IPS-15b (cell line): ENCODE results near the gene TMEM89.

Source experiments
- H3K27me3 ChIP-seq: one replicate; pipeline ENCODE4 v1.6.1; 2013; ENCODE audit warnings: low read length; ENCODE audit not compliant: control insufficient read depth, insufficient read depth
- H3K36me3 ChIP-seq: one replicate; pipeline ENCODE4 v1.6.1; 2013; ENCODE audit warnings: low read length; ENCODE audit not compliant: control insufficient read depth, insufficient read depth
- H3K4me1 ChIP-seq: one replicate; pipeline ENCODE4 v1.6.1; 2013; ENCODE audit warnings: mild to moderate bottlenecking, low read length; ENCODE audit not compliant: control insufficient read depth, insufficient read depth
- H3K4me3 ChIP-seq: one replicate; pipeline ENCODE4 v1.5.1; 2013; ENCODE audit warnings: low read depth, low read length
- H3K9ac ChIP-seq: one replicate; pipeline ENCODE4 v1.6.1; 2013; ENCODE audit warnings: low read depth, mild to moderate bottlenecking, low read length
- H3K9me3 ChIP-seq: one replicate; pipeline ENCODE4 v1.6.1; 2013; ENCODE audit warnings: mild to moderate bottlenecking, low read length; ENCODE audit not compliant: control insufficient read depth, insufficient read depth

The TMEM89 gene

DNA sequence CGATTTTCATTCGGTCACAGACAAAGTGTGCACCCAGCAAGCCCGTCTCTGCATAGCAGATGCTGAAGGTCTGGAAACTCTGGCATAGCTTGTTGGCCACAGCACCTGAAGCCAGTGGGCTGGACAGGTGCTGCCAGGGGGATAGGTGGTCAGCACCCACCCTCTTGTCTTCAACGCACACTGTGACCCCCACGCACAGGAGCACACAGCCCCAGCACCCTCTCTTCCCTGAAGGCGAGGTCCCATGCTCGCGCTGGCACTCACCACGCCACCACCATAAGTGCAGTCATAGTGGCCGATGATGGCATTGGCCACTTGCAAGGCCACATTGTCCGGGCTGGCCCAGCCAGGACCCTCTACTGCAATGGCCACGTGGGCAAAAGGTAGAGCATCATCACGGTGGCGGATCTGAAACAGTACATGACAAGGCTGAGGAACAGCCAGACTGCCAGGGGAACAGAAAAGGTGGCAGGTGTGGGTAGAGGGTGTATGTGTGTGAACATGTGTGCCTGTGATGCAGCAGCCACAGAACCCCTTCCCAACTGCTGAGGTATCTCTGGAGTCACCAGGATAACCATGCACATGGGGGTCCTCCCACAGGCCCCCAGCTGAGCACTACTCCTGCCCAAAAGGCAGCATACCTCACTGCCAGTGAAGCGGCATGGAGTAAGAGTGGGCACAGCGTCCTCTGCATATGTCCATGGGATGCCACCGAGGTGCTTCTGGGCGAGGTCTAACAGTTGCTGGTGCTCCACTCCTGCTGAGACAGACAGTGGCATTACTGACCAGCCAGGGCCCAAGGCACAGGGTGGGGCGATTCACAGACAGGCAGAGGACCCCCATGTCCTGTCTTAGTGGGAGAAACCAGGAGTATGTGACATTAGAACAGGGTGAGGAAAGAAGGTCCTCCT lies 20.6 kb downstream of the TMEM89 start:
- H3K4me1 ChIP-seq, result peaks cover 3% of the 10 kb centered on the region
- H3K36me3 ChIP-seq, result peaks cover 83% of the 10 kb centered on the region
- H3K4me3 ChIP-seq, result no peak overlapping the region
- H3K9ac ChIP-seq, result no peak overlapping the region
- no peaks in the 10 kb centered on the region for H3K9me3 ChIP-seq
- H3K27me3 ChIP-seq, result no peaks in the 10 kb centered on the region

GRCh38 chr3:48599509-48600285 lies 21.9 kb downstream of the TMEM89 start:
- peaks cover 70% of the 10 kb centered on the region for H3K36me3 ChIP-seq
- H3K9ac ChIP-seq, result no peak overlapping the region
- no peaks in the 10 kb centered on the region for H3K9me3 ChIP-seq
- H3K4me1 ChIP-seq, result peaks cover 4% of the 10 kb centered on the region
- H3K4me3 ChIP-seq, result no peak overlapping the region
- no peaks in the 10 kb centered on the region for H3K27me3 ChIP-seq

DNA sequence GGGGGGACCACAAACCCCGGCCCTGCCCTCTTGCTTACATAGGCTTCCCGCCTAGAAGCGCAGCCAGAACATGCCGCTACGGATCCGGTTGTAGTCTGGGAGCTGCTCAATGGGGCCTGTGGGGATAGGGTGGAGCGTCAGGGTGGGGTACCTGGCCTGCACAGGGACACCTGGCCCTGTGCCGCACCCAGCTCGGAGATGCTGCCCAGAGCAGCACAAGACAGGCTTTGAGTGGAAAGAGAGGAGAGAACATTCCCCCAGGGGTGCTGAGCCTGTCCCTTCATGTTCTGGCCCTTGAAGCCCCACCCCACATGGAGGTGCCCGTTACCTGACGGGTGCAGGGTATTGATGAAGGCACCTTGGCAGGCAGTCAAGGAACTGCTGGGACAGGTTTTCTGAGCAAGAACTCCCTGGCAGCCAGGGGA lies 22.5 kb downstream of the TMEM89 start:
- Histone ChIP-seq H3K36me3 (peaks cover 64% of the 10 kb centered on the region), H3K9ac (no peak overlapping the region), H3K9me3 (no peaks in the 10 kb centered on the region), H3K27me3 (no peaks in the 10 kb centered on the region), H3K4me1 (peaks cover 5% of the 10 kb centered on the region), H3K4me3 (no peak overlapping the region)

DNA sequence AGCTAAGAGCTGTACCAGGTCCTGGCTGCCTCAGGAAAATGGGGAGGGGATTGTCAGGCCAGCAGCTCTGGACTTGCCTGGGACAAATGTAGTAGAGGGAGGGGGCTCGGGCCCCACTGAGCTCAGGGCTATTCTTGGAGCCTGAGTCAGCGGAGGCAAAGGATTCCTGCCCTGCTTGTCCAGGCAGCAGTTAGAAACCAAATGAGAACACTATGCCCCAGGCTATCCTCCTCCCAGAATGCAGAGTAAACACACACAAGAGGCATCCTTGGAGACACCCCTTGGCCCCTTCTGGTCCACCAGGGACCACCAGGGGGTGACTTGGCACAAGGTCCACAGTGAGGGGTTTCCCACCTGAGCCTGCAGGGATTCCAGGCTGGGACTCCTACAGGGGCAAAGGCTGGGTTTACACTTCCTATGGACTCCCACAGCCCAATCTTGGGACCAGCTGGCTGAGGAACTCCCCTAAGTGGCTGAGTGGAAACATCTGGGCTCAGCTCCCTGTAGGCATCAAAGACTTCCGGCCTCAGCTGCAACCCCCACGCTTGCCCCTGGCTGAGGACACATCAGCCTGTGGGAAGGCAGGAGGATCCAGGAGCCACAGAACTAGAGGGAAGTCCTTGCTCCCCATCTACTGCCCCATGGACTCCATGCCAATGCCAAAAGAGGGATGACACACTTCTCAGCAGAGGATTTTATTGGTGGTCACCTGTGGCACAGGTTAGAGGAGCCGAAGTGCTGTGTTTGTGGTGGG lies 23.1 kb downstream of the TMEM89 start:
- H3K9ac ChIP-seq, result no peak overlapping the region
- H3K4me3 ChIP-seq, result no peak overlapping the region

DNA sequence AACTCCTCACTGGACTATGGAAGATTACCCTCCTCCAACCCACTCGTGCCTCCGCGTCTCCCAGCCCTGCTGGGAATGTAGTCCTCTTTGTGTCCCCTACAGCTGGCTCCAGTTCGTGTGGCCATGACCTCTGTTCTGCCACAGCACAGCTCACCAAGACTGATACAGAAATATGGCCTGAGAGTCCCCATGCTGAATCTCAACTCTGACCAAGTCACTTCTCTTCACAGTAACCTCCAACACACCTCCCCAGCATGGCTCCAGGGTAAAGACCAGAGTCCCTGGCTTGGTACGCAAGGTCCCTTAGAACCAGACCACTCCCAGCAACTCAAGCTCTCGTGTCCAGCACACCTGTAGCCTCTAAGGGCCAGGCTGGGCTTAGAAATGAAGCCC lies 24.2 kb downstream of the TMEM89 start:
- Histone ChIP-seq H3K4me3 (no peak overlapping the region), H3K9me3 (no peaks in the 10 kb centered on the region), H3K4me1 (peaks cover 9% of the 10 kb centered on the region), H3K9ac (no peak overlapping the region), H3K27me3 (no peaks in the 10 kb centered on the region), H3K36me3 (peaks cover 59% of the 10 kb centered on the region)

More for the DNA sequence above, 23.1 kb downstream of the TMEM89 start:
- Histone ChIP-seq H3K9me3 (no peaks in the 10 kb centered on the region), H3K4me1 (peaks cover 9% of the 10 kb centered on the region), H3K36me3 (peaks cover 59% of the 10 kb centered on the region), H3K27me3 (no peaks in the 10 kb centered on the region)

- Histone ChIP-seq H3K4me3 (no peak overlapping the region), H3K36me3 (peaks cover 61% of the 10 kb centered on the region), H3K9me3 (no peaks in the 10 kb centered on the region), H3K9ac (no peak overlapping the region), H3K27me3 (no peaks in the 10 kb centered on the region), H3K4me1 (peaks cover 9% of the 10 kb centered on the region)
These were observed 24.7 kb downstream of the TMEM89 start for GRCh38 chr3:48596676-48597407.

GRCh38 chr3:48596157-48596556 lies 25.4 kb downstream of the TMEM89 start:
- H3K36me3 ChIP-seq, result peaks cover 61% of the 10 kb centered on the region
- no peaks in the 10 kb centered on the region for H3K27me3 ChIP-seq
- peaks cover 9% of the 10 kb centered on the region for H3K4me1 ChIP-seq
- no peak overlapping the region for H3K4me3 ChIP-seq
- H3K9ac ChIP-seq, result no peak overlapping the region
- H3K9me3 ChIP-seq, result no peaks in the 10 kb centered on the region

DNA sequence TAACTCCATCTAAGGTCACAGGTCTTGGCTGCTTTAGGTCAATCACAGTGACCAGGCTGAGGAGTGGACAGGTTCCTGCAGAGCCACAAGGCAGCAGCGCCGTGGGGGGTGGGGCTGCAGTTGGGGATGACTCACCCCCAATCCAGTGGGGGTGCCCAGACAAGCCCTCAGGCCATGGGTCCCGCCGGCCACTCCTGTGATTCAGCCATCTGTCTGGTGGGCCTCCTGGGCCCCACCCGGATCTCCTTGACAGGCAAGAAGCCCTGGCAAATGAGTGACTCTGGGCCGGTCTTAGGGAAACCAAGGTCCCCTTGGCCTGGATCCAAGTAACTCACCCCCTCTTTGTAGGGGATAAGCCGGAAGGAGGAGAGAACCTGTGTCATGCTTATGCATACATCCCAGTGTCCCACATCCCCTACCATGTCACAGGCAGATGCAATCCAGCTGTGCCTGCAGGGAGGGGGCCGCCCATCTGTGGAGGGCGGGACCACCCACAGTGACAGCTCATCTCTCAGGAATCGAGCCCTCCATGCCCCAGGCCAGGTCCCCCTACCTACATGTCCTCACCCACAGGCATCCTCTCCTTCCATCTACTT lies 25.9 kb downstream of the TMEM89 start:
- H3K36me3 ChIP-seq, result peaks cover 61% of the 10 kb centered on the region
- no peaks in the 10 kb centered on the region for H3K27me3 ChIP-seq
- H3K4me3 ChIP-seq, result peak overlapping the region; percentile 31
- H3K4me1 ChIP-seq, result peaks cover 9% of the 10 kb centered on the region
- H3K9ac ChIP-seq, result no peak overlapping the region
- no peaks in the 10 kb centered on the region for H3K9me3 ChIP-seq

DNA sequence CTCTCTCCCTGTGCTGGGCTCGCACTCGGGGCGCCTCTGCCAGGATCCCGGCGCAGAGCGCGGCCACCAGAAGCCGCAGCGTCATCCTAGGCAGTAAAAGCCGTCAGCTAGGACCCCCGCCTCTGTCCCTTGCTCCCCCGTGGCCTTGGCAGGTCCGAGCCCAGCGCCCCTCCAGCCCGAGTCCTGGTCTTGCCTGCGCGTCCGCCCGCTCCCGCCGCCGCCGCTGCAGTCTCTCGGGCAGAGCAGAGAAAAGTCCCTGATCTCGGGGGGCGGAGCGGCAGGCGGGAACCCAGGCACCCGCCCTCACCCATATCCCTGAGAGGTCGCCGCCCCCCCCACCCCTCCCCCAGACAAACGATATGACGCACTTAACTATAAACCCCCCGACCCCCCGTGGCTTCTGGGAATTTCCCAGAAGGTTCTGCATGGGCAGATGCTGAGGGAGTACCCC lies 26.5 kb downstream of the TMEM89 start, which contains the start of gene COL7A1:
Gene COL7A1, minus strand, starts transcription at position 255 of the 451 bp plus-strand sequence. Its CDS starts 170 bp downstream, at position 85.
- peaks cover 9% of the 10 kb centered on the region for H3K4me1 ChIP-seq
- no peaks in the 10 kb centered on the region for H3K27me3 ChIP-seq
- peak within 1 kb of the TSS; percentile 53 for H3K4me3 ChIP-seq
- peaks cover 61% of the 10 kb centered on the region for H3K36me3 ChIP-seq
- H3K9me3 ChIP-seq, result no peaks in the 10 kb centered on the region
- H3K9ac ChIP-seq, result peak within 1 kb of the TSS; percentile 56

DNA sequence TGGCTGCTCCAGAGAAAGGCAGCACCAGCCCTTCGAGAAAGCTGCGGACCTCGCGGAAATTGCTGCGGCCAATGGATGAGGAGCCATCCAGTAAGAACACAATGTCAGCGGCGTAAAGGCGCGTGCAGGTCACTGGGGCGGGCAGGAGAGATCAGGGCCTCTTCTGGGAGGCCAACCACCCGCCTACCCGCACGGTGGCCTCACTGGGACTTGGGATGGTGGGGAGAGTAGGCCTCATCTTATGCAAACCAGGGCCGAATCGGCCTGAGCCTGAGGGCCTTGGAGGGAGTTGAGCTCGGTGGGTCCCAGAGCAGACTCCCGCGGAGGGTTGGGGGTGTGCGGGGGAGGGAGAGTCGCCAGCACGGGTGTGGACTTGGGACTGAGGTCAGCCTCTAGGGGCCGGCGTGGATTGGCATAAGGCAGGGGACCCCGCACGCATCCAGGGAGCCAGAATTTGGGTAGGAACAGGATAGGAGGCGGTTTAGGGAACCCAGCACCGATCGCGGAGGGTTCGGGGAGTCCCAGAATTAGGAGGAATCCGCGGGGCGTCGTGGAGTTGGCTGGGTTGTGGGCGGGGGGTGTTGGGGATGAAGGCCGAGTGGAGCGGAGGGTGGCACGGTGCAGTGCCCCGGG lies 27.0 kb downstream of the TMEM89 start:
- H3K27me3 ChIP-seq, result no peaks in the 10 kb centered on the region
- H3K4me3 ChIP-seq, result peak overlapping the region; percentile 53
- peak overlapping the region; percentile 56 for H3K9ac ChIP-seq
- peaks cover 9% of the 10 kb centered on the region for H3K4me1 ChIP-seq
- H3K36me3 ChIP-seq, result peaks cover 56% of the 10 kb centered on the region
- no peaks in the 10 kb centered on the region for H3K9me3 ChIP-seq
